GM12891 (cell line): ENCODE data around the gene PPP1R27.

ENCODE experiments used
- PAX5 ChIP-seq: IDR thresholded peaks from 2 replicates; pipeline ENCODE4 v1.6.1; 2011; ENCODE audit warnings: low read length, moderate library complexity, mild to moderate bottlenecking; ENCODE audit not compliant: insufficient read depth, severe bottlenecking
- POLR2A ChIP-seq: IDR thresholded peaks from 2 replicates; pipeline ENCODE4 v1.6.1; 2011; ENCODE audit warnings: low read depth, low read length, control low read depth
- POLR2AphosphoS5 ChIP-seq: IDR thresholded peaks from 2 replicates; pipeline ENCODE4 v1.6.1; 2011; ENCODE audit warnings: low read depth, low read length, control low read depth
- TAF1 ChIP-seq: IDR thresholded peaks from 2 replicates; pipeline ENCODE4 v1.6.1; 2011; ENCODE audit warnings: low read depth, low read length, control low read depth

- no peak for TF ChIP-seq POLR2A
- TF ChIP-seq POLR2AphosphoS5: no peak
- no peak for TF ChIP-seq TAF1
- no peak for TF ChIP-seq PAX5
These were observed 31.8 kb downstream of the PPP1R27 start for GRCh38 chr17:81802856-81803643.
